ENCODE results near the gene HSD17B12. TPM values are rescaled to one million over a fixed set of nuclear protein-coding genes. Genes with fewer than 3 reads are reported as not detected.

The HSD17B12 gene
- total and polyA plus RNA-seq, 2 donors (not counting 3 experiments of a cell fraction or from before 2014, with no cell fraction given): 41.5 to 96.5 TPM

GRCh38 chr11:43774786-43775185 is 94.2 kb downstream of the HSD17B12 start:
- BruUV-seq (replicated peaks): no TSS peak
- dilution Hi-C loops (cut with MboI; ENCODE audit: extremely low pct_ligation_motif_present, low sequenced_read_pairs): no loop called here
- CTCF ChIA-PET: no interaction called here
- Histone ChIP-seq H3K79me2 (ENCODE audit: control insufficient read depth, insufficient read depth, low read length) (peaks cover 8% of the 10 kb centered on the region), H3K4me1 (ENCODE audit: control insufficient read depth, extremely low read depth, insufficient read depth, low read length) (no peaks in the 10 kb centered on the region), H3K9me1 (replicated peaks; ENCODE audit: control insufficient read depth, extremely low read depth, insufficient read depth, low read length) (no peaks in the 10 kb centered on the region), H3K36me3 (ENCODE audit: control insufficient read depth in 2 of 2, extremely low read depth in 1 of 2, insufficient read depth in 2 of 2, low read length in 2 of 2) (no peaks in the 10 kb centered on the region), H3K27ac (ENCODE audit: insufficient read depth, low read depth, low read length) (no peak overlapping the region), H3K4me3 (replicated peaks in 1 of 3; ENCODE audit: insufficient read depth in 1 of 3, low read depth in 1 of 3, low read length in 3 of 3) (no peak overlapping the region), H3K9me3 (replicated peaks; ENCODE audit: control insufficient read depth, insufficient read depth, low read length) (no peaks in the 10 kb centered on the region), H3K27me3 (ENCODE audit: control insufficient read depth in 2 of 2, insufficient read depth in 2 of 2, low read length in 2 of 2) (no peaks in the 10 kb centered on the region), H2AFZ (ENCODE audit: low read depth, low read length) (no peak overlapping the region), H4K20me1 (replicated peaks; ENCODE audit: control insufficient read depth, extremely low read depth, insufficient read depth, low read length) (no peaks in the 10 kb centered on the region), H3K4me2 (ENCODE audit: insufficient read depth, low read length) (no peak overlapping the region), H3K9ac (replicated peaks; ENCODE audit: extremely low read depth, insufficient read depth, low read length) (no peak overlapping the region)
- no peak for DNase-seq (ENCODE audit: low read depth, low spot score)
- POLR2A ChIA-PET: no interaction called here
- FAIRE-seq: no peak
- intact Hi-C loops (cut with micrococcal nuclease): no loop called here
- TF ChIP-seq POLR2A (IDR thresholded peaks at IDR 0.05; ENCODE audit: low read depth, low read length) (no peak), POLR2AphosphoS5 (IDR thresholded peaks at IDR 0.05; ENCODE audit: insufficient read depth, low read depth, low read length) (no peak), GATA2 (IDR thresholded peaks at IDR 0.05; ENCODE audit: insufficient read depth, insufficient read length, low read depth, low read length) (no peak), EZH2 (IDR thresholded peaks at IDR 0.05; ENCODE audit: borderline replicate concordance, low read depth, low read length, severe bottlenecking) (no peak), CTCF (IDR thresholded peaks at IDR 0.05; ENCODE audit: extremely low read depth in 1 of 2, insufficient read depth in 1 of 2, low read depth in 1 of 2, low read length in 2 of 2) (no peak), MYC (IDR thresholded peaks at IDR 0.05; ENCODE audit: low read depth, low read length) (no peak), MAX (IDR thresholded peaks at IDR 0.05; ENCODE audit: insufficient read depth, insufficient read length) (no peak), JUN (IDR thresholded peaks at IDR 0.05; ENCODE audit: borderline replicate concordance, insufficient read depth, insufficient read length, low read depth) (no peak), FOS (IDR thresholded peaks at IDR 0.05; ENCODE audit: borderline replicate concordance, insufficient read depth, low read length) (no peak)

All from endothelial cell of umbilical vein (primary cell).